PC-3 (cell line): ENCODE data around the gene NPIPB12. TPM values are rescaled to one million over a fixed set of nuclear protein-coding genes. Genes with fewer than 3 reads are reported as not detected.
"Not testable (repeated sequence)": the region's sequence is repeated elsewhere in the genome, so short reads cannot be mapped to it uniquely, and the experiment has no call there.

Experiments
- ATAC-seq: fragments of 200-7000 bp; cut with Tn5 transposase; 2 replicates; pipeline ENCODE4 v1.9.1; 2020; ENCODE audit warnings: mild to moderate bottlenecking, moderate library complexity
- BruUV-seq: library from RNA; stranded (reverse); fragments of 400-500 nt; replicated peaks from 2 replicates; lab custom pipeline; 2021; lab: Mats Ljungman, UMichigan
- CTCF ChIA-PET: fragments of 300-600 bp; sonication (Branson Sonifier 250); formaldehyde crosslinking; loops from one replicate; lab custom pipeline; 2022; ENCODE audit warnings: antibody characterized with exemption; lab: Charles Lee
- POLR2A ChIA-PET: fragments of 300-600 bp; sonication (Branson Sonifier 250); formaldehyde crosslinking; loops from one replicate; lab custom pipeline; 2022; ENCODE audit warnings: antibody characterized with exemption; ENCODE audit not compliant: unreplicated experiment; lab: Charles Lee
- DNase-seq: peaks from one replicate; pipeline ENCODE4 v3.0.0-alpha.2; 2015
- H2AFZ ChIP-seq: fragments of 300-600 bp; sonication (generic); 2 replicates; pipeline ENCODE4 v1.6.0; 2016; ENCODE audit warnings: antibody characterized with exemption, low read length
- H3F3A ChIP-seq: fragments of 300-600 bp; sonication (generic); one replicate; pipeline ENCODE4 v1.6.0; 2017; ENCODE audit warnings: antibody characterized with exemption, low read length, control low read depth, mild to moderate bottlenecking; ENCODE audit not compliant: unreplicated experiment
- H3K27ac ChIP-seq: fragments of 300-600 bp; sonication (generic); 2 replicates; pipeline ENCODE4 v1.5.1; 2016; ENCODE audit warnings: mild to moderate bottlenecking, low read length
- H3K27me3 ChIP-seq: fragments of 300-600 bp; sonication (generic); 2 replicates; pipeline ENCODE4 v1.6.1; 2016; ENCODE audit warnings: low read length, mixed read lengths
- H3K36me3 ChIP-seq: fragments of 300-600 bp; sonication (generic); 2 replicates; pipeline ENCODE4 v1.6.1; 2016; ENCODE audit warnings: low read depth, mixed run types, low read length, mixed read lengths
- H3K4me1 ChIP-seq: fragments of 300-600 bp; sonication (generic); 2 replicates; pipeline ENCODE4 v1.5.1; 2016; ENCODE audit warnings: low read length; ENCODE audit not compliant: insufficient read depth
- H3K4me2 ChIP-seq: fragments of 300-600 bp; sonication (generic); 2 replicates; pipeline ENCODE4 v1.6.0; 2016; ENCODE audit warnings: low read length
- H3K4me3 ChIP-seq: fragments of 300-600 bp; sonication (generic); 2 replicates; pipeline ENCODE4 v1.5.1; 2016; ENCODE audit warnings: mild to moderate bottlenecking, low read length, mixed read lengths
- H3K79me2 ChIP-seq: fragments of 300-600 bp; sonication (generic); 2 replicates; pipeline ENCODE4 v1.6.1; 2017; ENCODE audit warnings: low read length, mixed read lengths
- H3K9ac ChIP-seq: fragments of 300-600 bp; sonication (generic); 2 replicates; pipeline ENCODE4 v1.6.0; 2016; ENCODE audit warnings: mild to moderate bottlenecking, low read length
- H3K9me2 ChIP-seq: fragments of 300-600 bp; sonication (generic); replicated peaks from 2 replicates; pipeline ENCODE4 v1.6.1; 2016; ENCODE audit warnings: mixed run types, low read length, mixed read lengths
- H3K9me3 ChIP-seq: fragments of 300-600 bp; sonication (generic); 2 replicates; pipeline ENCODE4 v1.6.1; 2016; ENCODE audit warnings: low read length, mixed read lengths
- H4K20me1 ChIP-seq: fragments of 300-600 bp; sonication (generic); 2 replicates; pipeline ENCODE4 v1.6.1; 2016; ENCODE audit warnings: low read length, mixed read lengths
- intact Hi-C: fragments of 100-400 bp; cut with micrococcal nuclease; formaldehyde crosslinking; loops from 2 replicates; pipeline ENCODE4 v1.9.0; 2023
- total RNA-seq: library from RNA; depleted of rRNA; stranded (reverse); fragments of >200 nt; gene quantifications from 2 replicates; pipeline ENCODE4 v1.2.3, GENCODE V29; 2014

NPIPB12 gene
- total RNA-seq, 1 experiment from 2014 or later: 17.3 TPM

GRCh38 chr16:29466904-29467303 is 39.3 kb downstream of the NPIPB12 start:
- H3K9me3 ChIP-seq, H3K27me3 ChIP-seq, H3K4me2 ChIP-seq, H3K4me1 ChIP-seq, H3K79me2 ChIP-seq, BruUV-seq, H4K20me1 ChIP-seq, H3K4me3 ChIP-seq, H3K36me3 ChIP-seq, DNase-seq, intact Hi-C loops, POLR2A ChIA-PET, H3K9me2 ChIP-seq, H3K27ac ChIP-seq, H3K9ac ChIP-seq, H3F3A ChIP-seq, H2AFZ ChIP-seq, CTCF ChIA-PET: not testable (repeated sequence)
- ATAC-seq: peak; percentile 16

DNA sequence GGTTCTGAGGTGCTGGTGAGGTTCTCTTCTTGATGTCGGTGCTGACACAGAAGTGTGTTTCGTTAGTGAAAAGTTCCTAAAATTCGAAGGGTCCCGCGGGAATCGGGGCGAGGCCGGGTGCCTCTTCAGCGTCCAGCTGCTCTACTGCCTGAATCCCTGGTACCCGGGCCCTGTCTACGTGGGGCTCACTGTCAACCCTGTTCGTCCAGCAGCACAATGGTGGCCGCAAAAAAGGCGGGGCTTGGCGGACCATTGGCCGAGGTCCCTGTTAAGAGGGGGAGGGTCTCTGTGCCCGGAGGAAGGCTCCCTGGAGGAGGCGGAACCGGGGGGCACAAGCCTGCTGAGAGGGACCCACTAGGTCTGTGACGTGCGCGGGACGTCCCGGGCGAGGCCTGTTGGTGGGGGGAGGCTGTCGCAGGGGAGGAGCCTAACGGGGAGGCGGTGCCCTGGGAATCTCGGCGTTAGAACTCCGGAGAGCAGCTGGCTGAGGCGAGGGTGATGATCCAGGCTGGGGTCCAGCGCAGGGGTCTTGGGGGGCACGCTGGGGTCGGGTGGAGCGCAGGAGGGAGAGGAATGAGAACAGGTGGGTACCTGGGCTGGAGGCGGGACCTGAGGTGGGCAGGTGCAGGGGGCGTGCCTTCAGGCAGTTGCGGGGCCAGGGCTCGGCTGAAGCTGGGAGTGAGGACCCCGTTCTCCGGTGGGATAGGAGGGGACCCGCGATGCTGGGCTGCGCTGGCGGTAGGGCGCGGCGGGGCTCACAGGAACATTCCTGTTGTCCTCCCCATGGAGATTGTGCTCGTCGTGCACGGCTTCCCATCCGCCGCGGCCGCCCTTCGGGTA is 40.0 kb downstream of the NPIPB12 start:
- BruUV-seq, H3K9me3 ChIP-seq, CTCF ChIA-PET, H3K27me3 ChIP-seq, H3K36me3 ChIP-seq, POLR2A ChIA-PET, H3K27ac ChIP-seq, intact Hi-C loops, H3K9me2 ChIP-seq, H3K4me2 ChIP-seq, H4K20me1 ChIP-seq, H3K79me2 ChIP-seq, H3F3A ChIP-seq, H3K4me1 ChIP-seq, H3K4me3 ChIP-seq, H2AFZ ChIP-seq, DNase-seq, H3K9ac ChIP-seq: not testable (repeated sequence)
- peak; percentile 21 for ATAC-seq

DNA sequence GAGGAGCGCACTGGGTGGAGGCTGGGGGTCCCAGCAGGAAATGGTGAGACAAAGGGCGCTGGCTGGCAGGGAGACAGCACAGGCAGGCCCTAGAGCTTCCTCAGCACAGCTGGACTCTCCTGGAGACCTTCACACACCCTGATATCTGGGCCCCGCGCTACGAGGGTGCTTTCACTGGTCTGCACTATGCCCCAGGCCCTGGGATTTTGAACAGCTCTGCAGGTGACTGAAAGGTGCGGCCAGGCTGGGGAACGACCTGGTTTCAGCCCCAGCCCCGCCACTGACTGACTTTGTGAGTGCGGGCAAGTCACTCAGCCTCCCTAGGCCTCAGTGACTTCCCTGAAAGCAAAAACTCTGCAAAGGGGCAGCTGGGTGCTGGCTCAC is 45.6 kb downstream of the NPIPB12 start:
- CTCF ChIA-PET, ATAC-seq: not testable (repeated sequence)

DNA sequence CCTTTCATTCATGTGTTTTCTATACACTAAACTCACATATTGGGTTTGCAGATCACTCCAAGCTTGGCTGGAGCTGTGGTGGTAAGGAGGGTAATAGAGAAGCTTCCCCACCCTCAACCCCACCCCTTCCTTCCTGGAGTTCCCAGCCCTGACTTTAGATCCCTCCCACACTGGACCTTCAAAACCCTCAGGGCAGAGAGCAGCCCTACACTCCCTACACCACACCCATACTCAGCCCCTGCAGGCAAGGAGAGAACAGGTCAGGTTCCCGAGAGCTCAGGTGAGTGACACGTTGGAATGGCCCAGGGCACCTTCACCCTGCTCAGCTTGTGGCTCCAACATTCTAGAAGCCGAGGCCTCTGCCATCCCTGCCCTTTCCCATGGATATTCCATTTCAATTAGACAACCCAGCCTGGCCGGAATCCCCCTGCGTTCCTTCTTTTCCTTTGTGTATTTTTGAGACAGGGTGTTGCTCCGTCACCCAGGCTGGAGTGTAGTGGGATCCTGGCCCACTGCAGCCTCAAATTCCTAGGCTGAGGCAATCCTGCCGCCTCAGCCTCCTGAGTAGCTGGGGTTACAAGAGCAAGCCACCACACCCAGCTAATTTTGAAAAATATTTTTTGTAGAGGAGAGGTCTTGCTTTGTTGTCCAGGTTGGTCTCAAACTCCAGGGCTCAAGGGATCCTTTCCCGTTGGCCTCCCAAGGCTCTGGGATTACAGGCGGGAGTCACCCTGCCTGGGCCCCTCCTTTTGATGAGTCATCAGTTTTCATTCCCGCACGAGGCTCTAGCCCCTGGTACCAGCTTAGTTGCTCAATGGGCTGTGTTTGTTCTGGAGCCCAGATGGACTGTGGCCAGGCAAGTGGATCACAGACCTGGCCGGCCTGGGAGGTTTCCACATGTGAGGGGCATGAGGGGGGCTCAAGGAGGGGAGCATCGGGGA is 46.2 kb downstream of the NPIPB12 start, which contains the start of gene SULT1A4:
Gene SULT1A4, plus strand, starts transcription at position 208 of the 941 bp plus-strand sequence. CDS start 1,473 bp downstream, outside the sequence.
- H3K79me2 ChIP-seq, H3K36me3 ChIP-seq, H2AFZ ChIP-seq, BruUV-seq, H3F3A ChIP-seq, H3K27ac ChIP-seq, POLR2A ChIA-PET, H3K9ac ChIP-seq, CTCF ChIA-PET, H3K27me3 ChIP-seq, H3K4me3 ChIP-seq, H3K9me2 ChIP-seq, H3K4me2 ChIP-seq, DNase-seq, H3K9me3 ChIP-seq, H4K20me1 ChIP-seq, H3K4me1 ChIP-seq, intact Hi-C loops: not testable (repeated sequence)
- ATAC-seq: peak; percentile 72

More for the DNA sequence above, 45.6 kb downstream of the NPIPB12 start:
- H3K27me3 ChIP-seq, H3K79me2 ChIP-seq, H3K4me2 ChIP-seq, H4K20me1 ChIP-seq, H3K36me3 ChIP-seq, H3K27ac ChIP-seq, H3K4me1 ChIP-seq, intact Hi-C loops, H3F3A ChIP-seq, DNase-seq, H3K9ac ChIP-seq, POLR2A ChIA-PET, BruUV-seq, H3K4me3 ChIP-seq, H2AFZ ChIP-seq, H3K9me2 ChIP-seq, H3K9me3 ChIP-seq: not testable (repeated sequence)

GRCh38 chr16:29457660-29458059 is 48.5 kb downstream of the NPIPB12 start:
- H3K27ac ChIP-seq, intact Hi-C loops, H2AFZ ChIP-seq, H3K4me1 ChIP-seq, CTCF ChIA-PET, H3K27me3 ChIP-seq, BruUV-seq, ATAC-seq, H3K4me2 ChIP-seq, H3K4me3 ChIP-seq, H3K9ac ChIP-seq, H3K9me2 ChIP-seq, DNase-seq, H3K36me3 ChIP-seq, H4K20me1 ChIP-seq, H3K79me2 ChIP-seq, H3K9me3 ChIP-seq, H3F3A ChIP-seq, POLR2A ChIA-PET: not testable (repeated sequence)

DNA sequence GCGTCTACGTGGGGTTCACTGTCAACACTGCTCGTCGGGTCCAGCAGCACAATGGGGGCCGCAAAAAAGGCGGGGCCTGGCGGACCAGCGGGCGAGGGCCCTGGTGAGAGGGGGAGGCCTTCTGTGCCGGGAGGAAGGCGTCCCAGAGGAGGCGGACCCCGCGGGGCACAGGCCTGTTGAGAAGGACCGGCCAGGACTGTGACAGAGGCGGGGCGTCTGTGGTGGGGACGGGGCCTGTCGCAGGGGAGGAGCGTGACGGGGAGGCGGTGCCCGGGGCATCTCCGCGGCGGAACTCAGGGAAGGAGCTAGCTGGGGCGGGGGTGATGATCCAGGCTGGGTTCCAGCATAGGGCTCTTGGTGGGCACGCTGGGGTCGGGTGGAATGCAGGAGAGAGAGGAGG is 51.4 kb downstream of the NPIPB12 start:
- H3K27me3 ChIP-seq, H3K36me3 ChIP-seq, BruUV-seq, POLR2A ChIA-PET, H3K4me1 ChIP-seq, H3K27ac ChIP-seq, H2AFZ ChIP-seq, H3F3A ChIP-seq, CTCF ChIA-PET, DNase-seq, H3K9me2 ChIP-seq, H3K9ac ChIP-seq, H3K9me3 ChIP-seq, H4K20me1 ChIP-seq, intact Hi-C loops, H3K4me3 ChIP-seq, H3K79me2 ChIP-seq, H3K4me2 ChIP-seq: not testable (repeated sequence)
- ATAC-seq: peak; percentile 72
